OCI-LY7 (cell line): ENCODE data around the gene RIT2. TPM values are rescaled to one million over a fixed set of nuclear protein-coding genes. Genes with fewer than 3 reads are reported as not detected.

ENCODE experiments used
- BruUV-seq: library from RNA; stranded (reverse); fragments of 400-500 nt; replicated peaks from 2 replicates; lab custom pipeline; 2021; lab: Mats Ljungman, UMichigan
- CTCF ChIA-PET: fragments of 300-600 bp; sonication (Branson Sonifier 250); formaldehyde crosslinking; loops from one replicate; lab custom pipeline; 2022; ENCODE audit warnings: antibody characterized with exemption; ENCODE audit not compliant: unreplicated experiment; lab: Charles Lee
- POLR2A ChIA-PET: fragments of 300-600 bp; sonication (Branson Sonifier 250); formaldehyde crosslinking; loops from one replicate; lab custom pipeline; 2022; ENCODE audit warnings: antibody characterized with exemption; lab: Charles Lee
- DNase-seq: peaks from one replicate; pipeline ENCODE4 v3.0.0-alpha.2; 2015; ENCODE audit warnings: low spot score
- H2AFZ ChIP-seq: fragments of 200-600 bp; sonication (generic), shearing (Covaris generic); 2 replicates; pipeline ENCODE4 v1.6.1; 2014; ENCODE audit warnings: mild to moderate bottlenecking, antibody characterized with exemption, low read length, moderate library complexity
- H3K27ac ChIP-seq: fragments of 200-600 bp; sonication (generic); 2 replicates; pipeline ENCODE4 v1.5.1; 2014; ENCODE audit warnings: mixed run types, low read depth, mild to moderate bottlenecking, moderate library complexity, low read length, inconsistent platforms; ENCODE audit not compliant: poor library complexity, severe bottlenecking
- H3K36me3 ChIP-seq: fragments of 200-600 bp; sonication (generic); 2 replicates; pipeline ENCODE4 v1.6.1; 2014; ENCODE audit warnings: mild to moderate bottlenecking, antibody characterized with exemption, low read length, moderate library complexity, mixed read lengths; ENCODE audit not compliant: insufficient read depth
- H3K4me1 ChIP-seq: fragments of 200-600 bp; sonication (generic); 2 replicates; pipeline ENCODE4 v1.5.1; 2014; ENCODE audit warnings: mild to moderate bottlenecking, low read length; ENCODE audit not compliant: insufficient read depth, poor library complexity, severe bottlenecking
- H3K4me2 ChIP-seq: fragments of 200-600 bp; sonication (generic); 2 replicates; pipeline ENCODE4 v1.6.1; 2014; ENCODE audit warnings: mild to moderate bottlenecking, low read length
- H3K4me3 ChIP-seq: fragments of 200-600 bp; sonication (generic); 2 replicates; pipeline ENCODE4 v1.5.1; 2014; ENCODE audit warnings: mild to moderate bottlenecking, low read depth, low read length; ENCODE audit not compliant: poor library complexity, severe bottlenecking
- H3K79me2 ChIP-seq: fragments of 200-600 bp; sonication (generic); 2 replicates; pipeline ENCODE4 v1.6.1; 2016; ENCODE audit warnings: low read depth, mild to moderate bottlenecking, low read length, moderate library complexity, mixed read lengths; ENCODE audit not compliant: insufficient read depth
- H3K9me2 ChIP-seq: fragments of 200-600 bp; sonication (generic); 2 replicates; pipeline ENCODE4 v1.6.1; 2016; ENCODE audit warnings: mild to moderate bottlenecking, low read length, mixed read lengths; ENCODE audit not compliant: insufficient read depth
- H3K9me3 ChIP-seq: fragments of 200-600 bp; sonication (generic); 2 replicates; pipeline ENCODE4 v1.6.1; 2014; ENCODE audit warnings: mild to moderate bottlenecking, mixed run types, low read length, mixed read lengths
- H4K20me1 ChIP-seq: fragments of 200-600 bp; sonication (generic); 2 replicates; pipeline ENCODE4 v1.6.1; 2014; ENCODE audit warnings: mild to moderate bottlenecking, antibody characterized with exemption, low read length, moderate library complexity, mixed read lengths; ENCODE audit not compliant: insufficient read depth
- EZH2phosphoT487 ChIP-seq: fragments of 200-600 bp; sonication (generic); IDR thresholded peaks from 2 replicates; pipeline ENCODE4 v1.6.1; 2018; ENCODE audit warnings: low read depth, borderline replicate concordance, mild to moderate bottlenecking, mixed run types, antibody characterized with exemption, low read length, moderate library complexity, mixed read lengths
- intact Hi-C: fragments of 100-400 bp; cut with micrococcal nuclease; formaldehyde crosslinking; loops from one replicate; pipeline ENCODE4 v1.10.0; 2022; ENCODE audit not compliant: unreplicated experiment
- total RNA-seq, 2 experiments: library from RNA; depleted of rRNA in 1 of 2; stranded (reverse); fragments of >200 nt in 1 of 2; shearing (Covaris generic) in 1 of 2; gene quantifications; 2 replicates each; pipeline ENCODE4 v1.2.3, GENCODE V29; 2014 to 2022
- TF ChIP-seq, protein P1 (sequence below): fragments of 200-600 bp; sonication (generic); conservative IDR thresholded peaks from 2 replicates; pipeline ENCODE4 v1.5.1; 2014; ENCODE audit warnings: mild to moderate bottlenecking, antibody characterized with exemption, low read length, moderate library complexity, mixed read lengths

The RIT2 gene
- total RNA-seq, 2 experiments from 2014 or later, result not detected

DNA sequence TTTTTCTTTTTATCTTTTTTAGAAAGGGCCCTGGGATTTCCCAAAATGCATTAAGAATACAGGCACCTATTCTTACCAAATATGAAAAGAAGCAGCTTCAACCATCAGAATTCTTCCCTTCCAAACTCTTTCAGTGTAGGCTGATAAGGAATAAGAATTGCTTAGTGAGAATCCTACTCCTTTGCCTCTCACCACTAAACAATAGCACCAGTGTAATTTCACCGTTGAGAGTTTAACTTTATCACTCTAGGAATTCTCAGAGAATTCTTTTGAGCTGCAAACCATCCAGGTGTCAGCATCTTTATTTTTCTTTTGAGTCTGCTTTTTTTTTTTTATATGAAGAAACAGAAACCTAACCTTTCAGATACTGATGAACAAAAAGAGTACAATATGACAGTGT lies 194.9 kb downstream of the RIT2 start:
- Histone ChIP-seq H3K4me2 (no peak overlapping the region), H3K27ac (no peak overlapping the region), H3K4me3 (no peak overlapping the region), H3K4me1 (no peaks in the 10 kb centered on the region), H3K36me3 (no peaks in the 10 kb centered on the region), H2AFZ (no peak overlapping the region), H4K20me1 (no peaks in the 10 kb centered on the region), H3K9me3 (no peaks in the 10 kb centered on the region), H3K79me2 (no peaks in the 10 kb centered on the region), H3K9me2 (no peaks in the 10 kb centered on the region)
- no peak for DNase-seq
- intact Hi-C loops, result no loop called here
- no peak for TF ChIP-seq EZH2phosphoT487
- TF ChIP-seq, protein P1, sequence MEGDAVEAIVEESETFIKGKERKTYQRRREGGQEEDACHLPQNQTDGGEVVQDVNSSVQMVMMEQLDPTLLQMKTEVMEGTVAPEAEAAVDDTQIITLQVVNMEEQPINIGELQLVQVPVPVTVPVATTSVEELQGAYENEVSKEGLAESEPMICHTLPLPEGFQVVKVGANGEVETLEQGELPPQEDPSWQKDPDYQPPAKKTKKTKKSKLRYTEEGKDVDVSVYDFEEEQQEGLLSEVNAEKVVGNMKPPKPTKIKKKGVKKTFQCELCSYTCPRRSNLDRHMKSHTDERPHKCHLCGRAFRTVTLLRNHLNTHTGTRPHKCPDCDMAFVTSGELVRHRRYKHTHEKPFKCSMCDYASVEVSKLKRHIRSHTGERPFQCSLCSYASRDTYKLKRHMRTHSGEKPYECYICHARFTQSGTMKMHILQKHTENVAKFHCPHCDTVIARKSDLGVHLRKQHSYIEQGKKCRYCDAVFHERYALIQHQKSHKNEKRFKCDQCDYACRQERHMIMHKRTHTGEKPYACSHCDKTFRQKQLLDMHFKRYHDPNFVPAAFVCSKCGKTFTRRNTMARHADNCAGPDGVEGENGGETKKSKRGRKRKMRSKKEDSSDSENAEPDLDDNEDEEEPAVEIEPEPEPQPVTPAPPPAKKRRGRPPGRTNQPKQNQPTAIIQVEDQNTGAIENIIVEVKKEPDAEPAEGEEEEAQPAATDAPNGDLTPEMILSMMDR, result no peak
- POLR2A ChIA-PET, result no interaction called here
- no TSS peak for BruUV-seq
- CTCF ChIA-PET, result no interaction called here

DNA sequence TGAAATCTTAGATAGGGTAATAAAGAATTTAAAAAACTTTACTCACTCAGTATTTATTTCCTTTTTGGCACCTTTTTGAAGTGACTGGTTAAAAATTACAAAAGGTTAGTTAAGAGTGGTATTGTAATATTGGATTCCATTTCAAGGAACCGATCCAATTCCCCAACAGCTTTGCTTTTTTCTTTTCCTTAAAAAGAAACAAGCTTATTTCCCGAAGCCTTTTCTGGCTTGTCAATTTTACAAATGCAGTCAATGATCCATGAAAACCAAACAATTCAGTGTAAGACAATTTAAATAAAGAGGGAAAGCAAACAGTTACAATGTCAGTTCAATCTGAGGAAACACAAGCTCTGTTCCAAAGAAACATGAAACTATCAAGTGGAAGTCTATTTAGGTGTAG lies 200.2 kb downstream of the RIT2 start:
- TF ChIP-seq, protein P1, result no peak
- TF ChIP-seq EZH2phosphoT487, result no peak
- Histone ChIP-seq H3K4me1 (no peaks in the 10 kb centered on the region), H3K36me3 (no peaks in the 10 kb centered on the region), H3K4me3 (no peak overlapping the region), H3K4me2 (no peak overlapping the region), H3K9me3 (no peaks in the 10 kb centered on the region), H3K9me2 (no peaks in the 10 kb centered on the region), H3K27ac (no peak overlapping the region), H3K79me2 (no peaks in the 10 kb centered on the region), H4K20me1 (no peaks in the 10 kb centered on the region), H2AFZ (no peak overlapping the region)
- ChIA-PET POLR2A (no interaction called here), CTCF (no interaction called here)
- no TSS peak for BruUV-seq
- DNase-seq, result no peak
- intact Hi-C loops, result no loop called here

DNA sequence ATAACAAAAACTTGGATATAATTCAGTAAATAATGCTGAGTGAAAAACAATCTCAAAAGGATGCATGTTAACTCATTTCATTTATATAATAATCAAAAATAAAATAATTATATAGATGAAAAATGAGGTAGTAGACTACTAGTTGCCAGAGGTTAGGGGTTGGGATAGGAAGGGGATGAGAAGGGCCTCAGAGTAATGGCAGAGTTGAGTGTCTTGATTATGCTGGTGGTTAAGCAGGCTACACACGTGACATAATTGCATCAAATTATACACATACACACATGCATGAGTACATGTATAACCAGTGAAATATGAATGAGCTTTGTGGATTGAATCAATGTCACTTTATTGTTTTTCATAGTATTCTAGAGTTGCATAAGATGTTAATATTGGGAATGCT lies 201.0 kb downstream of the RIT2 start:
- Histone ChIP-seq H4K20me1 (no peaks in the 10 kb centered on the region), H3K27ac (no peak overlapping the region), H3K4me3 (no peak overlapping the region), H2AFZ (no peak overlapping the region), H3K79me2 (no peaks in the 10 kb centered on the region), H3K4me1 (no peaks in the 10 kb centered on the region), H3K4me2 (no peak overlapping the region), H3K36me3 (no peaks in the 10 kb centered on the region), H3K9me2 (no peaks in the 10 kb centered on the region), H3K9me3 (no peaks in the 10 kb centered on the region)
- POLR2A ChIA-PET, result interaction anchor here (0.7 kb wide), 1 partner anchor 601 kb away, joined by 3 read pairs; no protein-coding TSS in a partner anchor
- CTCF ChIA-PET, result no interaction called here
- no TSS peak for BruUV-seq
- DNase-seq, result no peak
- TF ChIP-seq, protein P1, result no peak
- no peak for TF ChIP-seq EZH2phosphoT487
- intact Hi-C loops, result no loop called here
